ENCODE measurements around the gene ERN2. TPM values are rescaled to one million over a fixed set of nuclear protein-coding genes. Genes with fewer than 3 reads are reported as not detected.

ERN2 gene
- total and polyA plus RNA-seq, 2 of the 13 experiments (the other 11 are each of a cell fraction or from before 2014, with no cell fraction given): 2.2 to 3.5 TPM

GRCh38 chr16:23694644-23695373, 18.2 kb downstream of the ERN2 start (continued):
- no peak for TF ChIP-seq AHDC1 (CRISPR knock-in tag; IDR thresholded peaks at IDR 0.05; ENCODE audit: borderline replicate concordance)
- TF ChIP-seq ZEB1 (IDR thresholded peaks at IDR 0.05; ENCODE audit: insufficient replicate concordance, low read depth): peak; percentile 47
- TF ChIP-seq TMF1 (CRISPR knock-in tag; IDR thresholded peaks at IDR 0.05; ENCODE audit: low read depth): 0 out of 2 replicates have a peak, but pooled peaks have one; percentile 73
- TF ChIP-seq NFKBIZ (CRISPR knock-in tag; IDR thresholded peaks at IDR 0.05): no peak
- TF ChIP-seq, protein P1, sequence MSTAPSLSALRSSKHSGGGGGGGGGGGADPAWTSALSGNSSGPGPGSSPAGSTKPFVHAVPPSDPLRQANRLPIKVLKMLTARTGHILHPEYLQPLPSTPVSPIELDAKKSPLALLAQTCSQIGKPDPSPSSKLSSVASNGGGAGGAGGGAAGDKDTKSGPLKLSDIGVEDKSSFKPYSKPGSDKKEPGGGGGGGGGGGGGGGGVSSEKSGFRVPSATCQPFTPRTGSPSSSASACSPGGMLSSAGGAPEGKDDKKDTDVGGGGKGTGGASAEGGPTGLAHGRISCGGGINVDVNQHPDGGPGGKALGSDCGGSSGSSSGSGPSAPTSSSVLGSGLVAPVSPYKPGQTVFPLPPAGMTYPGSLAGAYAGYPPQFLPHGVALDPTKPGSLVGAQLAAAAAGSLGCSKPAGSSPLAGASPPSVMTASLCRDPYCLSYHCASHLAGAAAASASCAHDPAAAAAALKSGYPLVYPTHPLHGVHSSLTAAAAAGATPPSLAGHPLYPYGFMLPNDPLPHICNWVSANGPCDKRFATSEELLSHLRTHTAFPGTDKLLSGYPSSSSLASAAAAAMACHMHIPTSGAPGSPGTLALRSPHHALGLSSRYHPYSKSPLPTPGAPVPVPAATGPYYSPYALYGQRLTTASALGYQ (CRISPR knock-in tag; IDR thresholded peaks at IDR 0.05): no peak
- TF ChIP-seq E2F1 (CRISPR knock-in tag; IDR thresholded peaks at IDR 0.05): no peak
- no peak for TF ChIP-seq ZNF337 (CRISPR knock-in tag; IDR thresholded peaks at IDR 0.05; ENCODE audit: borderline replicate concordance, low read depth)
- no peak for TF ChIP-seq ZBTB8A (CRISPR knock-in tag; IDR thresholded peaks at IDR 0.05; ENCODE audit: borderline replicate concordance, low read depth)
- TF ChIP-seq NFYB (CRISPR knock-in tag; IDR thresholded peaks at IDR 0.05): no peak
- no peak for TF ChIP-seq CCAR2 (optimal IDR thresholded peaks at IDR 0.05; ENCODE audit: low read depth, low read length)
- peak; percentile 90 for TF ChIP-seq DNMT1 (CRISPR knock-in tag; IDR thresholded peaks at IDR 0.05)
- no peak for TF ChIP-seq SMAD9 (CRISPR knock-in tag; IDR thresholded peaks at IDR 0.05)
- no peak for TF ChIP-seq ZNF282 (IDR thresholded peaks at IDR 0.05; ENCODE audit: partially characterized antibody)
- TF ChIP-seq EEA1 (CRISPR knock-in tag; IDR thresholded peaks at IDR 0.05; ENCODE audit: borderline replicate concordance): peak; percentile 69; the same call in 1 of the 2 replicates
- TF ChIP-seq, protein P2, sequence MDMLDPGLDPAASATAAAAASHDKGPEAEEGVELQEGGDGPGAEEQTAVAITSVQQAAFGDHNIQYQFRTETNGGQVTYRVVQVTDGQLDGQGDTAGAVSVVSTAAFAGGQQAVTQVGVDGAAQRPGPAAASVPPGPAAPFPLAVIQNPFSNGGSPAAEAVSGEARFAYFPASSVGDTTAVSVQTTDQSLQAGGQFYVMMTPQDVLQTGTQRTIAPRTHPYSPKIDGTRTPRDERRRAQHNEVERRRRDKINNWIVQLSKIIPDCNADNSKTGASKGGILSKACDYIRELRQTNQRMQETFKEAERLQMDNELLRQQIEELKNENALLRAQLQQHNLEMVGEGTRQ (IDR thresholded peaks at IDR 0.05; ENCODE audit: low read depth, low read length): no peak
- TF ChIP-seq, protein P2 (CRISPR knock-in tag; IDR thresholded peaks at IDR 0.05; ENCODE audit: borderline replicate concordance): no peak
- no peak for TF ChIP-seq TEAD3 (CRISPR knock-in tag; optimal IDR thresholded peaks at IDR 0.05; ENCODE audit: borderline replicate concordance)
- TF ChIP-seq AHR (CRISPR knock-in tag; IDR thresholded peaks at IDR 0.05): no peak
- TF ChIP-seq PRMT3 (CRISPR knock-in tag; IDR thresholded peaks at IDR 0.05; ENCODE audit: borderline replicate concordance, low read depth): no peak

All from HepG2 (cell line).